DOHH2 (cell line): ENCODE data around the gene ITGA2.

ENCODE experiments used
- H3F3A ChIP-seq: fragments of 200-600 bp; sonication (generic), shearing (Covaris generic); 2 replicates; pipeline ENCODE4 v1.6.0; 2016; ENCODE audit warnings: antibody characterized with exemption, mild to moderate bottlenecking; ENCODE audit not compliant: control insufficient read depth, insufficient read depth
- H3K27ac ChIP-seq: fragments of 200-600 bp; sonication (generic); 2 replicates; pipeline ENCODE4 v1.5.1; 2014; ENCODE audit warnings: low read depth, mild to moderate bottlenecking, low read length, moderate library complexity
- H3K27me3 ChIP-seq: fragments of 200-600 bp; sonication (generic); 2 replicates; pipeline ENCODE4 v1.6.1; 2014; ENCODE audit warnings: mild to moderate bottlenecking, low read length, mixed read lengths; ENCODE audit not compliant: control insufficient read depth
- H3K36me3 ChIP-seq: fragments of 200-600 bp; sonication (generic); 2 replicates; pipeline ENCODE4 v1.6.1; 2014; ENCODE audit warnings: mild to moderate bottlenecking, low read length, moderate library complexity, mixed read lengths; ENCODE audit not compliant: control insufficient read depth
- H3K4me1 ChIP-seq: fragments of 200-600 bp; sonication (generic); 2 replicates; pipeline ENCODE4 v1.6.1; 2014; ENCODE audit warnings: mild to moderate bottlenecking, low read length, mixed read lengths; ENCODE audit not compliant: control insufficient read depth
- H3K4me2 ChIP-seq: fragments of 200-600 bp; sonication (generic); 2 replicates; pipeline ENCODE4 v1.6.0; 2014; ENCODE audit warnings: mild to moderate bottlenecking, low read length, moderate library complexity
- H3K4me3 ChIP-seq: fragments of 200-600 bp; sonication (generic); 2 replicates; pipeline ENCODE4 v1.5.1; 2014; ENCODE audit warnings: mild to moderate bottlenecking, low read length, mixed read lengths
- H3K79me2 ChIP-seq: fragments of 200-600 bp; sonication (generic); 2 replicates; pipeline ENCODE4 v1.6.1; 2014; ENCODE audit warnings: mild to moderate bottlenecking, low read length, mixed read lengths; ENCODE audit not compliant: control insufficient read depth
- H3K9me2 ChIP-seq: fragments of 200-600 bp; sonication (generic); replicated peaks from 2 replicates; pipeline ENCODE4 v1.6.1; 2014; ENCODE audit warnings: mild to moderate bottlenecking, low read length, mixed read lengths; ENCODE audit not compliant: control insufficient read depth
- H3K9me3 ChIP-seq: fragments of 200-600 bp; sonication (generic); 2 replicates; pipeline ENCODE4 v1.6.1; 2014; ENCODE audit warnings: antibody characterized with exemption, low read length, mixed read lengths; ENCODE audit not compliant: control insufficient read depth, insufficient read depth
- H4K20me1 ChIP-seq: fragments of 200-600 bp; sonication (generic); 2 replicates; pipeline ENCODE4 v1.6.0; 2014; ENCODE audit warnings: low read depth, mild to moderate bottlenecking, antibody characterized with exemption, low read length, moderate library complexity; ENCODE audit not compliant: control insufficient read depth, insufficient read depth
- CTCF ChIP-seq: fragments of 200-600 bp; sonication (generic); IDR thresholded peaks from one replicate; pipeline ENCODE4 v1.5.1; 2014; ENCODE audit warnings: antibody characterized with exemption, mild to moderate bottlenecking, low read depth, low read length; ENCODE audit not compliant: poor library complexity, severe bottlenecking
- EZH2phosphoT487 ChIP-seq: fragments of 200-600 bp; sonication (generic); IDR thresholded peaks from 2 replicates; pipeline ENCODE4 v1.6.1; 2017; ENCODE audit warnings: borderline replicate concordance, mild to moderate bottlenecking, antibody characterized with exemption, low read length, moderate library complexity, mixed read lengths

Gene ITGA2

DNA sequence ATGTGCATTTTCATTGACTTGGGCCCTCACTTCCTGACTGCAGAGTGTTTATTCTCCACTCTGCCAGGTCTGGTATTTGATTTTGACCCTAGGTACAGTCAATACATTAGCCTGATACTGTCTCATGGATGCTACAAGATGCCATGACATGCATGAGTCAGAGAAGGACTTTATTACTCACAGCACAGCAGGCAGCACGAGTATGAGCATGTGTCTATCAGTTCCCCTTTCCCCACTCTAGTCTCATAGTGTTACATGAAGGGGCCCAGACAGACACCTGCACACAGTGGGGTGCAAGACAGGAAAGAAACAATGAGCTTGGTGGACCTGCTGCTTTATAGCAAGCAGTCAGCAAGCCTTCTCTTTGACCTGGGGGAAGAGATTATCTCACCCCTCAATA, 19.6 kb downstream of the ITGA2 start:
- Histone ChIP-seq H3K27me3 (no peaks in the 10 kb centered on the region), H3K4me2 (no peak overlapping the region), H3F3A (no peaks in the 10 kb centered on the region), H3K4me1 (no peaks in the 10 kb centered on the region), H3K79me2 (no peaks in the 10 kb centered on the region), H3K9me2 (no peaks in the 10 kb centered on the region), H3K4me3 (no peak overlapping the region), H3K36me3 (no peaks in the 10 kb centered on the region), H3K27ac (no peak overlapping the region), H3K9me3 (no peaks in the 10 kb centered on the region), H4K20me1 (no peaks in the 10 kb centered on the region)
- TF ChIP-seq EZH2phosphoT487 (no peak), CTCF (no peak)

- Histone ChIP-seq H3K36me3 (no peaks in the 10 kb centered on the region), H3K27ac (no peak overlapping the region), H3K79me2 (no peaks in the 10 kb centered on the region), H3K4me2 (no peak overlapping the region), H3K9me2 (no peaks in the 10 kb centered on the region), H3K4me3 (no peak overlapping the region), H3K9me3 (no peaks in the 10 kb centered on the region), H3K4me1 (no peaks in the 10 kb centered on the region), H4K20me1 (no peaks in the 10 kb centered on the region), H3K27me3 (no peaks in the 10 kb centered on the region), H3F3A (no peaks in the 10 kb centered on the region)
- TF ChIP-seq EZH2phosphoT487: no peak
Observed at GRCh38 chr5:53009816-53010215, 20.7 kb downstream of the ITGA2 start.

DNA sequence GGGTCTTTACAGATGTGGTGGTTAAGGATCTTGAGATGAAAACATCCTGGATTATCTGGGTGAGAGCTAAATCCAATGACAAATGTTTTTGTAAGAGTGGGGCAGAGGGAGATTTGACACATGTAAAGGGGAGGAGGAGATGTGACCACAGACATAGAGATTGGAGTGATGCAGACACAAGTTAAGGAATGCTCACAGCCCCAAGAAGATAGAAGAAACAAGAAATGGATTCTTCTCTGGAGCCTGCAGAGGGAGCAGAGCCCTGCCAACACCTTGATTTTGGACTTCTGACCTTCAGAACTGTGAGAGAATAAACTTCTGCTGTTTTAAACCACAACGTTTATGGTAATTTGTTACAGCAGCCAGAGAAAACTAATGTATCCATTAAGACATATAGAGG, 21.7 kb downstream of the ITGA2 start:
- Histone ChIP-seq H3K9me3 (no peaks in the 10 kb centered on the region), H3K27me3 (no peaks in the 10 kb centered on the region), H4K20me1 (no peaks in the 10 kb centered on the region), H3F3A (no peaks in the 10 kb centered on the region), H3K79me2 (no peaks in the 10 kb centered on the region), H3K9me2 (no peaks in the 10 kb centered on the region), H3K27ac (no peak overlapping the region), H3K4me1 (no peaks in the 10 kb centered on the region), H3K36me3 (no peaks in the 10 kb centered on the region), H3K4me3 (no peak overlapping the region), H3K4me2 (no peak overlapping the region)
- TF ChIP-seq CTCF (no peak), EZH2phosphoT487 (no peak)

GRCh38 chr5:53011233-53011632, 22.1 kb downstream of the ITGA2 start:
- TF ChIP-seq CTCF (no peak), EZH2phosphoT487 (no peak)
- Histone ChIP-seq H3K27ac (no peak overlapping the region), H4K20me1 (no peaks in the 10 kb centered on the region), H3K4me2 (no peak overlapping the region), H3K9me3 (no peaks in the 10 kb centered on the region), H3K9me2 (no peaks in the 10 kb centered on the region), H3K27me3 (no peaks in the 10 kb centered on the region), H3K4me3 (no peak overlapping the region), H3F3A (no peaks in the 10 kb centered on the region), H3K79me2 (no peaks in the 10 kb centered on the region), H3K4me1 (no peaks in the 10 kb centered on the region), H3K36me3 (no peaks in the 10 kb centered on the region)
